GM18870 (cell line): ENCODE data around the gene TULP4.
"Not testable (repeated sequence)": the region's sequence is repeated elsewhere in the genome, so short reads cannot be mapped to it uniquely, and the experiment has no call there.

Experiments used
- ATAC-seq: cut with Tn5 transposase; IDR thresholded peaks from one replicate; pipeline ENCODE4 v1.9.1; 2021; ENCODE audit warnings: moderate library complexity; ENCODE audit not compliant: unreplicated experiment

Gene TULP4

GRCh38 chr6:158387036-158387435, 74.8 kb downstream of the TULP4 start:
- ATAC-seq = no peak

GRCh38 chr6:158387578-158387977, 75.3 kb downstream of the TULP4 start:
- ATAC-seq = no peak

GRCh38 chr6:158388727-158389126, 76.5 kb downstream of the TULP4 start:
- no peak for ATAC-seq

- ATAC-seq = no peak
These were observed 77.1 kb downstream of the TULP4 start for GRCh38 chr6:158389193-158389919.

GRCh38 chr6:158391276-158391675, 79.0 kb downstream of the TULP4 start:
- no peak for ATAC-seq

GRCh38 chr6:158391977-158392376, 79.7 kb downstream of the TULP4 start:
- not testable (repeated sequence) for ATAC-seq

GRCh38 chr6:158396136-158396535, 83.9 kb downstream of the TULP4 start:
- ATAC-seq = no peak

- no peak for ATAC-seq
These were observed 85.3 kb downstream of the TULP4 start for GRCh38 chr6:158397578-158397977.

- no peak for ATAC-seq
These were observed 86.2 kb downstream of the TULP4 start for GRCh38 chr6:158398252-158399024.

GRCh38 chr6:158399040-158399700, 86.9 kb downstream of the TULP4 start:
- ATAC-seq = no peak

- no peak for ATAC-seq
These were observed 89.9 kb downstream of the TULP4 start for GRCh38 chr6:158402184-158402583.

- not testable (repeated sequence) for ATAC-seq
These were observed 93.1 kb downstream of the TULP4 start for GRCh38 chr6:158405321-158405831.

- no peak for ATAC-seq
These were observed 93.7 kb downstream of the TULP4 start for GRCh38 chr6:158405933-158406332.

- no peak for ATAC-seq
These were observed 94.5 kb downstream of the TULP4 start for GRCh38 chr6:158406736-158407135.

- ATAC-seq = no peak
These were observed 95.7 kb downstream of the TULP4 start for GRCh38 chr6:158408013-158408412.

- no peak for ATAC-seq
These were observed 96.4 kb downstream of the TULP4 start for GRCh38 chr6:158408552-158409130.

- no peak for ATAC-seq
These were observed 97.2 kb downstream of the TULP4 start for GRCh38 chr6:158409451-158409850.

GRCh38 chr6:158410784-158411183, 98.5 kb downstream of the TULP4 start:
- ATAC-seq = no peak

GRCh38 chr6:158411998-158412397, 99.7 kb downstream of the TULP4 start:
- ATAC-seq = no peak

- ATAC-seq = no peak
These were observed 100.8 kb downstream of the TULP4 start for GRCh38 chr6:158413028-158413427.
